ENCODE results near the gene CZIB.
A peak's percentile ranks its signal among the peaks of the same experiment; 100 is the strongest.
"Not testable (repeated sequence)": the region's sequence is repeated elsewhere in the genome, so short reads cannot be mapped to it uniquely, and the experiment has no call there.

Gene CZIB

DNA sequence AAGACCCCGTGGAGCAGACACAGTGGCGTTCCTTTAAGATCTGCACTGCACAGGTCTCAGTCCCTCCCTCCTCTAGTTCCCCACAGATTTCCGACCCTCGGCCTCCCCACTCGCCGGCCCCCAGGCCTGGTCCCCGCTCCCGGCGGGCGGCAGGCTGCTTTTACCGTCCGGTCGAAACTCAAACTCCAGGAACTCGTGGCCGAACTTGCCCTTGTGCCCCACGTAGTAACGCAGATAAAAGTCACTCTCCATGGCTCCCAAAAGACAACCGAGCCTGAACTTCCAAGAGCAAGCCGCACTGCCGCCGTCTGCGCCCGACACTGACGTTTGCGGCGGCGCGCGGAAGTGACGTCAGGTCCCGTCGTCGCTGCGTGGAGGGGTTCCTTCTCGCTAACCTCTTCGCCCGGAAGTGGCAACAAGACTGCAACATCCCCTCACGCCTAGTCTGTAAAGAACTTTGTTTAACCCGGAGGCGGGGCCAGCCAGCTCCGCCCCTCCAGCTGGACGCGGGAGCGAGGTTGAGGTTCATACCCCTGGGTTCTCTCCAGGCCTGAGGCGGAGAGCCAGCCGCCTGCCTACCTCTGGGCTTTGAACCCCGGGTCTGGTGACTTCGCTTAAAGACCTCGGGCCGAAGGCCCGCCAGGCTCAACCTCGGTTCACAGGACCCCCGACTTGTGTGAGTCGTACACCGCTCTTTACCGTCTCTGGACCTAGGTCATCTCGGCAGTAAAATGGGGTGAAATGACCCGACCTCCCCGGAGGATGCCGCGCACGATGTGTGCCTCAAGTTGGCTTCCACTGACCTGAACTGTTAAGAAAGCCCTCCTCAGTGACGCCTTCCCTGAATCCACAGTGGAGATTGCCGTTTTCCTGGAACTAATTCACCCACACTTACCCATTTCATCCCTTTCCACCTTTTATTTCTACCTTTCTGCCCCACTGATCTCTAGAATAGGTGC, 18.0 kb upstream of the CZIB start, which contains the start of gene MAGOH:
Gene MAGOH (minus strand): TSS at position 322 of the 959 bp plus-strand sequence. CDS start 70 bp downstream, at position 252.
- DNase-seq = peak; percentile 94 to 96

DNA sequence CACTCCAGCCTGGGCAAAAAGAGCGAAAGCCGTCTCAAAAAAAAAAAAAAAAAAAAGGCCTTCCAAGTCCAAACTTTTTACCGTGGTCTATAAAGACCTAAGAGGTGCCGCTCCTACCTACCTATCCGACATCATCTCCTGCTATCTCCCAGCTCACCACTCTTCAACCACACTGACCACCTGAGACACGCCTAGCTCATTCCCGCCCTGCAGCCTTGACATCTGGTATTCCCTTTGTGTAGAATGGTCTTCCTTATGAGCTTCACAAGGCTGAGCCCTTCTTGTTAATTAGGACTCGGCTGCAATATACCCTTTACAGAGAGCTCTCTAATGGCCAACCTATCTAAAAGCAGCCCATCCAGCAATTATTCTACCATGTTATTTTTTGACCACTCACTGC, 17.2 kb upstream of the CZIB start:
- DNase-seq = no peak

DNA sequence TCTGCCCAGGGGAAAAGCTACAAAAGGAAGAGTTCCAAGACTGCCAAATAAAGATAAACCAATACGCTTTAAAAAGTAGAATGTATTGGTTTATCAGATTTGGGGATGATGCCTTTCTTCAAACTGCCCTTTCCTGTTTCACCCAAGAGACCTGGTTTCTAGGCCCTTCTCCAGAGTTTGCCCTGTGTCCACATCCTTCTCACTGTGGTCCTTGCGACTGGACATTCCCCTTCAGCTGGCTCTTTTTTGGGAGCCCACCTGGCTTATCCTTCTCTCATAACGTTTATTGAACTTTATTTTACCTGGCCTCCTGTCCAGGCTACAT, 490 bp upstream of the CZIB start:
- no peak for DNase-seq

DNA sequence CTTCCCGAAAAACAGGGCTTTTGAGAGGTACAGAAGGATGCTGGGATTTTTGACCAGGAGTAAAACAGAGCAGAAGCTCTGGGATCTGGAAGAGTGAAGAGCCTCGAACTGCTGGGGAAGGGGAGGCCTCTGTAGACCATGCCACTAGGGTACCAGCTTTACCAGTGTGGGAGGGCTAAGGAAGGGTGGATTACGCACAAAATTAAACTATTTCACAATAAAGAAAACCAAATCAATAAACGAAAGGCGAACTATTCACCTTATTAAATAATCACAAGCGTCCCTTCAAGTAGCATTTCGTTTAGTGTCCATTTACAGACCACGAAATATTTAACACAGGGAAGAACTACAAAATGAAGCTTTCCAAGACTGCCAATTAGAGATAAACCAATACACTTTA, 723 bp downstream of the CZIB start:
- no peak for DNase-seq

DNA sequence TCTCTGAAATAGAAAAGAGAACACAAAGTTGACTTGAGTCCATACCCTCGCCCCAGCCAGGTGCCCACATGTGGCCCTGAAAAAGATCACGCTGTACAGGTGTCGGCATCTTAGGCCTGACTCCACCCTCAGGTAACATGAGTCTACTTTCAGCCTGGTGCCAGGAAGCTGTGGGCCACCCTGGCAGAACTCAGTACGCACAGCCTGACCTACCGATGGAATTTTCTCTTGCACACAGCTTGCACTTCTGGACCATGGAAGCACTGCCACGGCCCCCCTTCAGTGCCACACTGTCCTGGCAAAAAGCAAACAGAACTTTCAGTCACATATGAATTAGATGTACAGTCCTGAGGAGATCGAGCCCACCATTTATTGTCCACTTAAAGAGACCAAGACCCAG, 2.2 kb downstream of the CZIB start:
- no peak for DNase-seq

DNA sequence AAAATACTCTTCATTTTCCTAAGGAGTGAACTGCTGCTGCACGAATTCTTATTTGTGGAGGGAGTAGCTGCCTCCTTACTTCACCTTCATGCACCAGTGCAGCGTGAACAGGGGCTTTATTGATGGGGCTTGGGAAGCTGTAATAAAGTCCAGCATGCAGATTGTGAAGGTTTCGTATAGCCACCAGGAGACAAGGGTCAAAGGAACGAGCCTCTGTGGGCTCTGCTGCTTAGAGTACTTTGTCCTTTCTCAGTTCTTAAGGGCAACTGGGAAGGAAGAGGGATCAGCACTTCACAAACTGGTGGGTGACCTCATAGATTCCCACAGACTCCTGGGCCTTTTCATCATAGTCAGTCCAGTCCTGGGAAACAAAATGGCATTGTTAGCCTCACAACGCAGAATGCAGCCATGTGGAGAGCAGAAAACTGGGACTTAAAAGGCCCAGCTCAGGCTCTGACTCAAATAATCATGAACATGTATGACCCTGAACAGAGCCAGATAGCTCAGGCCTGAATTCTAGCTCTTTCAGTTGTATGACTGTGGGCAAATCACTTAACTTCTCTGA, 6.0 kb downstream of the CZIB start:
- DNase-seq = no peak

DNA sequence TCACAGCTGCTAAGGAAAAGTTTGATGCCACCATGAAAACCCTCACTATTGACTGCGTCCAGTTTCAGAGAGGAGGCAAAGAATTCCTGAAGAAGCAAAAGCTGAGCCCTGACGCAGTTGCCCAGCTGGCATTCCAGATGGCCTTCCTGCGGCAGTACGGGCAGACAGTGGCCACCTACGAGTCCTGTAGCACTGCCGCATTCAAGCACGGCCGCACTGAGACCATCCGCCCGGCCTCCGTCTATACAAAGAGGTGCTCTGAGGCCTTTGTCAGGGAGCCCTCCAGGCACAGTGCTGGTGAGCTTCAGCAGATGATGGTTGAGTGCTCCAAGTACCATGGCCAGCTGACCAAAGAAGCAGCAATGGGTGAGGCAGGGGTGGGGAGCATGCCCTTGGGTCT, 9.5 kb downstream of the CZIB start:
- no peak for DNase-seq

DNA sequence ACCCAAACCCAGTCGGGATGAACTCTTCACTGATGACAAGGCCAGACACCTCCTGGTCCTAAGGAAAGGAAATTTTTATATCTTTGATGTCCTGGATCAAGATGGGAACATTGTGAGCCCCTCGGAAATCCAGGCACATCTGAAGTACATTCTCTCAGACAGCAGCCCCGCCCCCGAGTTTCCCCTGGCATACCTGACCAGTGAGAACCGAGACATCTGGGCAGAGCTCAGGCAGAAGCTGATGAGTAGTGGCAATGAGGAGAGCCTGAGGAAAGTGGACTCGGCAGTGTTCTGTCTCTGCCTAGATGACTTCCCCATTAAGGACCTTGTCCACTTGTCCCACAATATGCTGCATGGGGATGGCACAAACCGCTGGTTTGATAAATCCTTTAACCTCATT, 10.1 kb downstream of the CZIB start:
- no peak for DNase-seq

DNA sequence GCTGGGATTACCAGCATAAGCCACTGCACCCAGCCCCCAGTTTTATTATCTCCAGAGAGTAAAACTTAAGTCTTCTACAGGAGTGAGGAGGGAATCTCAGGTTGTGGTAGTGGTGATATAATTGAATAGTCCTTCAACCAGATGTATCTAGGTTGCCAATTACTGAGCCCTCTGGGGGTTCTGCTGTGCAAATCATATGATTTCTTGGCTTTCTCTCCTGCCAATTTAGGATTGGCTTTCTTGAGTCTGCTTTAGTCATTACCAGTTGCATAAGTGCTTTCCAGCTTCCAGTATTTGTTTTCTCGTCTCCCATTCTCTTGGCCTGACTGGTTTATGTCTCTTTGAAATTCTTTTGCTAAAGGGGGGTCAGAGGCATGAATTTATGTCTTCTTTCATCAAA, 12.7 kb downstream of the CZIB start:
- DNase-seq = no peak

DNA sequence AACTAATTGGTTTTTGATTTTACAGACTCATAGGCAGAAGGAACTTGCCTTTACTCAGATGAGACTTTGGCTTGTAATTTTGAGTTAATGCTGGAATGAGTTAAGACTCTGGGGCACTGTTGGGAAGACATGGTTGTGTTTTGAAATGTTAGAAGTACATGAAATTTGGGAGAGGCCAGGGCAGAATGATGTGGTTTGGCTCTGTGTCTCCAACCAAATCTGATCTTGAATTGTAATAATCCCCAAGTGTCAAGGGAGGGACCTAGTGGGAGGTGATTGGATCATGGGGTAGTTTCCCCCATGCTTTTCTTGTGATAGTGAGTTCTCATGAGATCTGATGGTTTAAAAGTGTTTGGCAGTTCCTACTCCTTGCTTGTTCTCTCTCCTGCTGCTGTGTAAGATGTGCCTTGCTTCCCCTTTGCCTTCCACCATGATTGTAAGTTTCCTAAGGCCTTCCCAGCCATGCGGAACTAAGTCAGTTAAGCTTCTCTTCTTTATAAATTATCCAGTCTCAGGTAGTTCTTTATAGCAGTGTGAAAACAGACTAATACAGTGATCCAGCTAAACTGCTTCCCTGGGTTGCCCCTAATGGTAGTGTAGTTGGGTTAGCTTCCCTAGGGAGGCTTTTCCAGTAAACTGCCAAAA, 13.6 kb downstream of the CZIB start:
- no peak for DNase-seq

DNA sequence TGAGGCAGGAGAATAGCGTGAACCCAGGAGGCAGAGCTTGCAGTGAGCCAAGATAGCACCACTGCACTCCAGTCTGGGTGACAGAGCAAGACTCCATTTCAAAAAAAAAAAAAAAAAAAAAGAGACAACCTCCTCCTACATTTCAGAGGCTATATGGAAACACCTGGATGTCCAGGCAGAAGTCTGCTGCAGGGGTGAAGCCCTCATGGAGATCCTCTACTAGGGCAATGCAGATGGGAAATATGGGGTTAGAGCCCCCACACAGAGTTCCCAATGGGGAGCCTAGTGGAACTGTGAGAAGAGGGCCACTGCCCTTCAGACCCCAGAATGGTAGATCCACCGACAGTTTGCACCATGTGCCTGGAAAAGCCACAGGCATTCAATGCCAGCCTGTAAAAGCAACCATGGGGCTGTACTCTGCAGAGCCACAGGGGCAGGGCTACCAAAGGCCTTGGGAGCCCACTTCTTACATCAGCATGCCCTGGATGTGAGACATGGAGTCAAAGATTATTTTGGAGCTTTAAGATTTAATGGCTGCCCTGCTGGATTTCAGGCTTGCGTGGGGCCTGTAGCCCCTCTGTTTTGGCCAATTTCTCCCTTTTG, 14.2 kb downstream of the CZIB start:
- DNase-seq = not testable (repeated sequence)

DNA sequence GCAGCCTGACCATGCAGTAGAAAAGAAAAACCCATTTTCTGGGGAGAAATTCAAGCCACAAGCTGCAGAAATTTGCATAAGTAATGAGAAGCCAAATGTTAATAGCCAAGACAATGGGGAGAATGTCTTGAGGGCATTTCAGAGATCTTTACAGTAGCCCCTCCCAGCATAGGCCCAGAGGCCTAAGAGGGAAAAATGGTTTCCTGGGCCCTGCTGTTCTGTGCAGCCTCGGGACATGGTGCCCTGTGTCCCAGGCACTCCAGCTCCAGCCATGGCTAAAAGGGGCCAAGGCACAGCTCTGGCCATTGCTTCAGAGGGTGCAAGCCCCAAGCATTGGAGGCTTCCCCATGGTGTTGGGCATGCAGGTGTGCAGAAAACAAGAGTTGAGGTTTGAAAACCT, 14.9 kb downstream of the CZIB start:
- DNase-seq = not testable (repeated sequence)

DNA sequence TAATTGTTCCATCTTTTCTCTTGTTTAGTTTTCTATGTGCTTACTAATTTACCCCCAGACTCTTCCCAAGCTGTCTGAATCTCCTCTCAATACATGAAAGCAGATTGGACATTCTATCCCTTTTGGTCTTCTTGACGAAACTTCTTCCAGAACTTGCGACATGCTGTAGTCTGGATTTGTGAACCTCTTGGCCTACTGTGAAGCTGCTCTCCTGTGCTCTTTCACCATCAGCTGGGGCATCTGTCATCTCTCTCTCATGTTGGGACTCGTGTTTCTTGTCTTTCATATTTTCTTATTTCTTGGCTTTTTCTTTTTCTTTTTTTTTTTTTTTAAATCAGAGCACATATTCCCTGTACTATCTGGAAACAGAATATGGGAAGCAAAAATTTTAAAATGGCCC, 17.0 kb downstream of the CZIB start:
- no peak for DNase-seq

DNA sequence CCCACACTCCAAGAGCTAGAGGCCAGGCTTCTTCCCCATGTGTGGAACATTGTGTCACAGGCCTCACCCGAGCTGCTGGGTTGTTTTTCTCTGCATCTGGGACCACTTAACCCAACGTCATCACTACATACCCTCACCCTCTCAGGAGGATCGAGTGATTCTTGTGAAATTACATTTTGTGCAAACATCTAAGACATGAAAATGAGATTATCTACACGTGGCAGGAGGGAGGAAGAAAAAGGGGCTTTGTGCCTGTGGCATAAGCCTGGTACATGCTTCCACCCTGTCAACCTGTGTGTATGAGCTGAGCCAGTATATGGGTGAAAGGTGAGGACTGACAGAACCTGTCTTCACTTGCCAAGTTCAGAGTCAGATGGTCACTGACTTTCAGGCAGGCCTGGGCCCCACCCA, 22.2 kb downstream of the CZIB start:
- DNase-seq = no peak

DNA sequence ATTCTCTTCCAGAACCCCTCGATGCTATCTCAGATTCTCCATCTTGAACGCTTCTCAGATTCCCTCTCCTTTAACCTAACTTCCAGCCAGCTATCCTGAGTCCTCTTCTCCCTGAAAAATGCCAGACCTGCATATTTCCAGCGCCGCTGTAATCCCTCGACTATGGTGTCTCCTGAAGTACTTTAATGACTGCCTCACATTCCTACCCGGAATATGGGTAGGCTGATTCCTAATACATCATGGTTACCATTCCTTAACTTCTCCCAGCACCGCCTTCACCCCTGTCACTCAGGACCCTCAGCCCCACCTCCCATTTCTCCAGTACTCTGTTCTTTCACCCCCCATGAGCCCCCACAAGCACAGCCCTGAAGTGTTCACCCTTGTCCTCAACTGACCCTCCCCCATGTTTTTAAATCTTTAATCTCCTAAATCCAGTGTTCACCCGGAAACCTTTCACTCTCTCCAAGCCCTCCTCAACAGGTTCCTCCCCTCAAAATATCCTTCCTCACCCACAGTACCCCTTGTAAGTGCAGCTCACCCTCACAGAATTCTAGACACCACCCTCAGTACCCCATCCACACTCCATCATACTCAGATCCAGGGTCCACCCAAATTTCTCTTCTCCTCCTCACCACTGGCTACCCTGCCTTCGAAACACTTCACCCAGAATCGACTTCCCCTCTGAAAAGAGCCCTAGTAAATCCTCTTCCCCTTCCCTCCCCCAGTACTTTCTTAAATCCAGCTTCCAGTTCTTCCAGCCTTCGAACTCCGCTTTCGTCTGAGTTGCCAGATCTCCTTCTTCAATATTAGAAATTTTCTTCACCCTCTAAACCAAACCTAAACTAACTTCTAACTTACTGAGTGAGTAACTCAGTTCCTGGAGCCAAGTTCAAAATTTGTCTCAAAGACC, 22.9 kb downstream of the CZIB start:
- no peak for DNase-seq

DNA sequence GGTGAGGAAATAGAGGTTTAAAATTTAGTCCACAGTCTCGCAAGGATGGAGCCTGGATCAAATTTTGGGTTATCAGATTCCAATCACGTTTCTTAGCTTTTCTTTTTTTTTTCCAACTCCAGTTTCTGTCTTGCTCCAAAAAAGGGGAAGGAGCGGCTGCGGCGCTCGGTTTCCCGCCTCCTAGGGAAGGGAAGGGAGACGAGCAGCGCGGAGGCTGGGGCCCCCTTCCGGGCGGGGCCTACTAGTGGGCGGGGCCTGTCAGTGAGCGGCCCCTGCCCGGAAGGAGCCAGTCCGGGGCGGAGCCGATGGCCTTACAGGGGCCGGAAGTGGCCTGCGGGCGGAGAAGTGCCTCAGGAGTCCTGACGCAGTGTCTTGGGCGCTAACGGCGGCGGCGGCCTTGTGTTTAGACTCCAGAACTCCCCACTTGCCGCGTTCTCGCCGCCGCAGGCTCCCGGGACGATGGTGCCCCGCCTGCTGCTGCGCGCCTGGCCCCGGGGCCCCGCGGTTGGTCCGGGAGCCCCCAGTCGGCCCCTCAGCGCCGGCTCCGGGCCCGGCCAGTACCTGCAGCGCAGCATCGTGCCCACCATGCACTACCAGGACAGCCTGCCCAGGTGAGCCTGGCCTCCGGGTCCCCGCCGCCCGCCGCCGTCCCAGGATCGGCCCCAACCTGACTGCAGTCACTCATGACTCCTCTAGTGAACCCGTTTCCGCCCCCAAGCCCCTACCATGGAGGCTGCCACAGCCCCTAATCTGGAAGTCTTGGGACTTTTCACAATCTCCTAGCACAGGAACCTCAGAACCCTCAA, 23.7 kb downstream of the CZIB start, which contains the start of gene CPT2:
Gene CPT2 (plus strand): TSS at position 340 of the 806 bp plus-strand sequence. CDS start 120 bp downstream, at position 460.
- DNase-seq = peak; percentile 87 to 89

DNA sequence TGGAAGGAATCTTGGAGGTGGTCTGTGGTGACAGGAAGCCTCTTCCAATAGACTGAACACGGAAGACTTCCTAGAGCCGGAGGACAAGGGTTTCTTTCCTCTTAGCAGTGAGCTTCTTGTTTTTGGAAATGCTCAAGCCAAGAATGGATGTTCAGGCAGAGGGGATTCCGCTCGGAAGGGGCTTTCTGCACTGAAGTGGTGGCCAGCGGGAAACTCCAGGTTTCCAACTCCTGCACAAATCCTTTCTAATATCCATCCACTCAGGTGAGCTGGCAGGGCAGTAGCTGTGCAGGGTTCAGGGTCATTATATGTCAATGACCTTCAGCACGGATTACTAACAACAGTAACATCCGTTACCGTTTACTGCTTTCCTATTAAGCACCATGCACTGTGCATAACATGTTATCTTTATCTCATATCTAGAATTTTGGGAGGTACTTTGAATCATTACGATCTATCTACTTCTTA, 24.4 kb downstream of the CZIB start:
- no peak for DNase-seq

DNA sequence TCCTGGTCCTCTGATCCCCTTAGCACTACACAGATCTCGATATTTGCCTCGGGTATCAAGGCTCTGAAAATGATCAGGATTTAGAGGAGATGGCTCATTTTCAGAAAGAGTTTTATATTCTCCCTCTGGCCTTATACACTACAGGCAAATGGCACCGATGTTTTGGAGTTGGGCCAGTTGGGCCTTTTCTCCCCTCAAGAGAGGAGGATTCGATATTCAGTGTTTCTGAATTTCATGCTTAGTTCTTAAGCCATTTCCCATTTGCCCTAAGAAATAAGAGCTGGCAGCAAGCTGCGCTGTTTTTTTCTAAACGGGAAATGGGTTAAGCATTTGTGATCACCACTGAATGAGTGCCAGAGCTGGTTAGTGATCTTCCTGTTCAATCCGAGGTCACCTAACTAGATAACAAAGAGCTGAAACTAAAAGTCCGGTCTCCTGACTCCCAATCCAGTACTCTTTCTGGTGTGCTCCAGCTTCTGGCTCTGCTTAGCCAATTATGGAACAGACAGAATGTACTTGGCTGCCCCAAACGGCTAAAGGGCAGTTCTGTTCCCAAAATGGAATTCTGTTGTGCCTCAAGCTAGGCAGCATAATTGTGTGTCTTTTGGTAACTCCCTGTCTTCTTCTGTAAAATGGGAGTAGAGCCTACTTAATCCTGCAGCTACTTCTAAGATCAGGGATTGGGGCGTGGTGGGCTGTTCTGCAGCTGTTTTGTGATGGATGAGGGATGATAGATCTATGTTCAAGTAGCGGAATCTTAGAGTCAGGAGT, 25.0 kb downstream of the CZIB start:
- no peak for DNase-seq

DNA sequence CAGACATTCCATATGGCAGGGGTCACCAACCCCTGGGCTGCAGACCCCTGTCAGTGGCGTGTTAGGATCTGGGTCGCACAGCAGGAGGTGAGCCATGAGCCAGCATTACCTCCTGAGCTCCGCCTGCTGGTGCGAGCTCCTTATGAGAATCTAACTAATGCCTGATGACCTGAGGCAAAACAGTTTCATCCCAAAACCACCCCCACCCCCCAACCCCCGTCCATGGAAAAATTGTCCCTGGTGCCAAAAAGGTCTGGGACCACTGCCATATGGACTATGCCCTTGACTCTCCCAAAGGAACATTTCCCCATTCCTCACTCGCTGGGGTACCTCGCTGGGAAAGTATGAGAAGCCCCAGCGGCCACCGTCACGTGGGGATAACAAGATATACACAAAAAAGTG, 30.2 kb downstream of the CZIB start:
- DNase-seq = no peak

DNA sequence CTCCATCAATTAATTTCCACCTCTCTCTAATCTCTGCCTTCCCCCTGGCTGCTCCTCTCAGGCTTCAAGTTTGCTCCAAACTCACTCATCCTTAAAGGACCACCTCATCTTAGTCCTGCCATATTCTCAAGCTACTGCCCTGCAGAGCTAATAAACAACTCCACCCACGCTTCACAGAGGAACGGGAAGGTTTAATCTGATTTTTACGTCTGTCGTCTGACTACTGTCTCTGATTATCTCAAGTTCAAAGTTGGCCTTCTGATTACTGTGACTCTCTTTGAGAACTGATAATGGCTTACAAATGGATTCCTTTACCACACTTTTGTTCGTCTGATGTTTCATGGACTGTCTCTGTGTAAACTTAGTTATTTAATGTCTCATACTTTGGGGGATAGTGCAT, 31.4 kb downstream of the CZIB start:
- no peak for DNase-seq

DNA sequence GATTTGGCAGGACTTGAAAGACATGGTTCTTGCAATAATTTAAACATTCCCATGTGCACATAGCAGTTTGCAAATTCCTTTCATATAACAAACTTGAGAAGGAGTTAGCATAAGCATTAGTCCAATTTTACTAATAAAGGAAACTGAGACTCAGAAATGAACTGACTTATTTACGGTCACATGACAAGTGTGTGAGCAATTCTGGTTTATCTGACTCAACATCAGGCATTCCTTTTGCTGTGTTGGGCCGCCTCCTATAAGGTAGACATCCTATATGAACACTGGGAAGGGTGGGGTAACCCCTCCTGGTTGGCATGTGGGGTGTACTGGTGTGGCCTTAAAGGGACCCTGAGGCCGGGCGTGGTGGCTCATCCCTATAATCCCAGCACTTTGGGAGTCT, 32.3 kb downstream of the CZIB start:
- DNase-seq = no peak

All from stimulated activated CD4-positive, alpha-beta T cell treated with anti-CD3 and anti-CD28 coated beads, Interleukin-2, amount 100 ng/mL, for 48 hours (primary cell).